Head of caudate nucleus (tissue), 42 donors: Measurements from ENCODE around the gene C12orf75.
A peak's percentile ranks its signal among the peaks of the same experiment; 100 is the strongest.
"Not testable (repeated sequence)": the region's sequence is repeated elsewhere in the genome, so short reads cannot be mapped to it uniquely, and the experiment has no call there.

Source experiments
- DNase-seq, 42 donors: peaks; one replicate each; pipeline versions ENCODE4 v3.0.0 to v3.0.0-alpha.2; 2020 to 2021; ENCODE audit warnings: mixed read lengths in 7 of 42
- intact Hi-C: fragments of 100-400 bp; cut with DNase I; formaldehyde crosslinking; loops from one replicate; pipeline ENCODE4 v1.15.0; 2022

Gene C12orf75

DNA sequence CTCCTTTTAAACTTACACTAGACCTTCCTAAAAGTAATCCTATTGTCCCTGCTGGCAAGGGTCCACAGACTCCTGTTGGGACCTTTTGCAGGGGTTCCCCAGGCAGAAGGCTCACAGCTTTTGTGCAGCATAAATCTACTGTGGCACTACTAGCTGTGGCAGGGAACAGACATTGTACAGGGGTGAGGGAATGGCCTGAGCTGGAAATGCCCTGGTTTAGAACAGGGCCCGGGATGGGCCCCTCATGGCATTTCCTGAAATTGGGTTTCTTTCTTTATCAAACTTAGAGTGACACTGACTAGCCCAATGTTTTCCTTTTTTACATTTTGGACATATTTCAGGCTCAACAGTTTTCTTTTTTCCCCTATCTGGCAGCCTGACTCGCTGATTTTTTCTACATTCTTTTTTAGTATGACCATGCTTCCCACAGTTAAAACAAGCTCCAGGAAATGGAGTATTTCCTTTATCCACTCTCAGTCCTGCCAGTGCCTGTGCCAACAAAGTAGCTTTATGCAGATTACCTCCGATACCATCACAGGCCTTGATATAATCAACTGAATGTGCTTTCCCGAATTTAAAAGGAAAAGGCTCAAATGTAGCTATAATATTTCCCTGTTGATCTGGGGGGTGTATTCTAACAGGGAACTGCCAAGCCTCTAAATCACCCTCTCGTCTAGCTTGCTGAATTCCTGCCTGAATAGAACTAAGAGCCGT is 22.7 kb upstream of the C12orf75 start:
- DNase-seq, intact Hi-C loops: not testable (repeated sequence)

DNA sequence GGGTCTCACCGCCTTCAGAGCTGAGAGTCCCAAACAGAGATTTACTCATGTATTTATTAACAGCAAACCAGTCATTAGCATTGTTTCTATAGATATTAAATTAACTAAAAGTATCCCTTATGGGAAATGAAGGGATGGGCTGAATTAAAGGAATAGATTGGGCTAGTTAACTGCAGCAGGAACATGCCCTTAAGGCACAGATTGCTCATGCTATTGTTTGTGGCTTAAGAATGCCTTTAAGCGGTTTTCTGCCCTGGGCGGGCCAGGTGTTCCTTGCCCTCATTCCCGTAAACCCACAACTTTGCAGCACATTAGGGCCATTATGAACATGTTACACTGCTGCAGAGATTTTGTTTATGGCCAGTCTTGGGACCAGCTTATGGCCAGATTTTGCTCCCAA is 21.7 kb upstream of the C12orf75 start:
- intact Hi-C loops, DNase-seq: not testable (repeated sequence)

DNA sequence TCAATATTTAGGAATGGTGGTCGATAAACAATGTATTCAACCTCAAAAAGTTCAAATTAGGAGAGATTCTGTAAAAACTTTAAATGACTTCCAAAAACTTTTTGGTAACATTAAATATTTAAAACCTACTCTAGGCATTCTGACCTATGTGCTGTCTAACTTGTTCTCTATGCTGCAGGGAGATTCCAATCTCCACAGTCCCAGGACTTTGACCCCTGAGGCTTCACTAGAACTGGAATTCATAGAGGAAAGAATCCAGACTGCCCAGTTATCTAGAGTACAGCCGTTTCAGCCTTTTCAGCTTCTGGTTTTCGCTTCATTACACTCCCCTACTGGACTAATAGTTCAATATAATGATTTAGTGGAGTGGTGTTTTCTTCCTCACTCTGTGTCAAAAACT is 21.1 kb upstream of the C12orf75 start:
- intact Hi-C loops, result not testable (repeated sequence)

DNA sequence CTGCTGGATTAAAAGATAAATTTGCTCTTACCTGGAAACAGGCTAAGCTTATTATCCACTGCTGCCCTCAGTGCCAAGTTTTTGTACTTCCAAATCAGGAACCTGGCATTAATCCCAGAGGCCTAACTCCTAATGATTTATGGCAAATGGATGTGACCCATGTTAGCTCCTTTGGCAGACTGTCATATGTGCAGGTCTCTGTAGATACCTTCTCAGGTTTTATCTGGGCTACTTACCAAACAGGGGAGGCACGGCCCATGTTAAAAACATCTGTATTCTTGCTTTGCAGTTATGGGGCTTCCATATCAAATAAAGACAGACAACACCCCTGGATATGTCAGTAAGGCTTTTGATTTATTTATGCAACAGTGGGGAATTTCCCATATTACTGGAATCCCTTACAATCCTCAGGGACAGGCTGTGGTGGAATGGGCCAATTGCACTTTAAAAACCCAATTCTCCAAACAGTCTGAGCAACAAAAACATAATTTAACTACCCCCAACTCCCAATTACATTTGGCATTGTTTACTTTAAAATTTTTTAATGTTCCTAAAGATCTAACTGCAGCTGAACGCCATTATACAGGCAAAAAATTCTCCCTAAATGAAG is 19.9 kb upstream of the C12orf75 start:
- DNase-seq, intact Hi-C loops: not testable (repeated sequence)

More for the DNA sequence above, 21.1 kb upstream of the C12orf75 start:
- not testable (repeated sequence) for DNase-seq

DNA sequence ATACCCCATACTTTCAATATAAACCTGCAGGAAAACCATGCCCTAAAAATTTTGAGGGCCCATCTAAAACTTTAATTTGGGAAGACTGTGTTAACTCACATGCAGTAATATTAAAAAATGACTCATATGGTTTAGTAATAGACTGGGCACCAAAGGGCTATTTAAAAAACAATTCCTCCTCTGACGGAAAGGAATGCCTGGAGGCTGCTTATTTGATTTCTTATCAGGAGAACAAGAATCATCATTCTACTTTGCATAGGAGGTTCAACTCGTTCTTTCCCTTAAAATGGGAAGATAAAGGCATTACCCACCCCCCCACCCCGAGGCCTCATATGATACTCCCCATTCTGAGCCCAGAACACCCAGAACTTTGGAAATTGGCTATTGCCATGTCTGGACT is 18.6 kb upstream of the C12orf75 start:
- DNase-seq, intact Hi-C loops: not testable (repeated sequence)

DNA sequence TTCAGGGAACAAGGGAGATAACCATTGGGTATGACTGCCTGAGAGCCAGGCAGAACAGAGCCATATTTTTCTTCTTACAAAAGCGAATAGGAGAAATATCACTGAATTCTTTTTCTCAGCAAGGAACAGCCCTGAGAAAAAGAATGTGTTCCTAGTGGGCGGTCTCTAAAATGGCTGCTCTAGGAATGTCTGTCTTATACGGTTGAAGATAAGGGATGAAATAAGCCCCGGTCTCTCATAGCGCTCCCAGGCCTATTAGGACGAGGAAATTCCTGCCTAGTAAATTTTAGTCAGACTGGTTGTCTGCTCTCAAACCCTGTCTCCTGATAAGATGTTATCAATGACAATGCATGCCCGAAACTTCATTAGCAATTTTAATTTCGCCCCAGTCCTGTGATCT is 16.7 kb upstream of the C12orf75 start:
- intact Hi-C loops, DNase-seq: not testable (repeated sequence)

DNA sequence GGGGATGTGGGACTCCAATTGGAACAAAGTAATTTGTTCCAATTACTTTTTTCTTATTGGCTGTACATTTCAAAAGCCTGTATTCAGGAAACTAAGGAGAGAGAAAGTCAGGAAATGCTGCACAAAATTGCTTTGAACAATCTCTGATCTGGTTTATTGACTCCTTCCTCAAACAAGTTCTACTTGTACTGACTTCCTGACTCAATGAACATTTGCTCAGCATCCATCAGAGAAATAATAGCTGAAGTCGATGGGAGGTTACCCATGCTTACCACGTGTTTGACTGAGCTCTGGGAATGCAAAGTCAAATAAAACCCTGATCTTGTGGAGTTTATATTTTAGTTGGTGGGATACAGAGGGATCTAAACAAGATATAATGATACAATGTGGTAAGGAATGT is 15.4 kb upstream of the C12orf75 start:
- intact Hi-C loops, result no loop called here
- no peak for DNase-seq

DNA sequence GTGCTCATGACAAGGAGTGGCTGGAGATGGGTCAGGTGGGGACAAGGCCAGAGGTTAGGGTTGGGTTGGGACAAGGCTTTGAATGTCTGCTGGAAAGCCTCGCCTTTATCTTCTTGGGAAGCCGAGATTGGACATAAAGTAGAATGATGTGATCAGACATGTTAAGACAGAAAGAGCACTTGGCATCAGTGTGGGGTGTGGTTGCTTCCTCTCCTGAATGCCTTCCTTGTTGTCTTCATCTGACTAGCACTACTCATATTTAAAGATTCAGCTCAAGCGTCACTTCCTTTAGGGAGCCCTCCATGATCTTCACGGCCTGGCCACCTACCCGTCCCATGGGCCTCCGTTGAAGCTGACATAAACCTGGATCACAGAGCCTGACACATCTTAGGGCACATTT is 14.8 kb upstream of the C12orf75 start:
- no peak for DNase-seq
- intact Hi-C loops, result no loop called here

DNA sequence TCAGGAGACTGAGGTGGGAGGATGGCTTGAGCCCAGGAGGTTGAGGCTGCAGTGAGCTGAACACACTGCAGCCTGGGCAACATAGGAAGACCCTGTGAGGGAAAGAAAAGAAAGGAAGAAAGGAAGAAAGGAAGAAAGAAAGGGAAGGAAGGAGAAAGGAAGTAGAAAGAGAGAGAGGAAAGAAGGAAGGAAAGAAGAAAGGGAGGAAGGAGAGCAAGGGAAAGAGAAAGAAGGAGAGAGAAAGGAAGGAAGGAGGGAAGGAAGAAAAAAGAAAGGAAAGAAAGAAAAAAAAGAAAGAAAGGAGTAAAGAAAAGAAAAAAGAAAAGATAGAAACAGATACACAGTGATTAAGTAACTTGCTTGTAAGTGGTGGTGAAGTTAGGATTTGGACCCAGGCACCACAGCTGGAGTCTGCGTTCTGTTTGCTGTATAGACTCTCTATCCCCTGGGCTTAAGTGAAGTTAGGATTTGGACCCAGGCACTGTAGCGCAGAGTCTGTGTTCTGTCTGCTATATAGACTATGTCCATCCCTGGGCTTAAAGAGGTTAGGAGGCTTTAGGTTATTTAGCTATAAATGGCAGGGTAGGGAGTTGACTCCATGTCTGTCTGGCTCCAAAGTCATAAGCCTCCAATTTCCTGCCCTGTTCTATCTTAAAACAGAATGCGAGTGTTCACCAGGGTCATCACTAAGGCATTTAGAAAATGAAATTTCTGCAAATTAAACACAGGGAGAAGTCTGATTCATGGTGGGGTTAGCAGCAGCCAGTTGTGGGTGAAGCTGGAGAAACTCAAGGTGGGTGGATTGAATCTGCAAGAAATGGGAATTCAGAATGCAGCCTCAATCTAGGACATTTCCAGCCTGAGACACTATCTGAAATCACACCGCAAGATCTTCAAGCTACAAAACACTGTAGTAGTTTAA is 13.3 kb upstream of the C12orf75 start:
- intact Hi-C loops, result no loop called here
- peak in 7 of 42 donors; percentile 13 to 59 (median 27) for DNase-seq

DNA sequence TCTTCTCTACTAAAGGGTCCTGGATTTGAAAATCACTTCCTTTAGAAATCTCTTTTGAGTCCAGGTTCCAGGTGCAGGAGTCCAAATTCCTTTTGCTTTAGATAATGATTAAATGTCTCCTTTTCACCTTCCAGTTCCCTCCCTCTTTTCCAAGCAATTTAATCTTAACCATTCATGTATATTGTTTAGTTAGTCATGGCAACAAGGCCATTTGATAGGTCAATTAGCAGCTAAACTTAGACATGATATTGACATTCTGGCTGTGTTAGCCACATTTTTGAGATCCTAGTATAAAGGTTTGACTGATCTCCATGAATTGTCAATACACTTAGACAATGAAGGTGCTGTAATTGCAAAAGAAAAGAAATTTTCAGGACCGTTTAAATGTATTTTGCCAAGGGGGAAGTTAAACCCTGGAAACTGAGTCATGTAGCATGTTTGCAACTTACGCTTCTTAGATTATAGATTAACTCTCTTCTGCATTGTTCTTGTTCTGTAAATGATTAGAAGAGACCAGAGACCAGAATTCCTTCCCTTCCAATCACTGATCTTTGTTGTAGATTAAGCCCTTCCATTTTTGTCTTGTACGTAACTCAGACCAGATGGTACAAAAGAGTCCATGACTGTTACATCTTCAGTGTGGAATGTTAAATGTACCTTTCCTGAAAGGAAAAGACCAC is 12.4 kb upstream of the C12orf75 start:
- DNase-seq, result no peak
- intact Hi-C loops, result no loop called here

DNA sequence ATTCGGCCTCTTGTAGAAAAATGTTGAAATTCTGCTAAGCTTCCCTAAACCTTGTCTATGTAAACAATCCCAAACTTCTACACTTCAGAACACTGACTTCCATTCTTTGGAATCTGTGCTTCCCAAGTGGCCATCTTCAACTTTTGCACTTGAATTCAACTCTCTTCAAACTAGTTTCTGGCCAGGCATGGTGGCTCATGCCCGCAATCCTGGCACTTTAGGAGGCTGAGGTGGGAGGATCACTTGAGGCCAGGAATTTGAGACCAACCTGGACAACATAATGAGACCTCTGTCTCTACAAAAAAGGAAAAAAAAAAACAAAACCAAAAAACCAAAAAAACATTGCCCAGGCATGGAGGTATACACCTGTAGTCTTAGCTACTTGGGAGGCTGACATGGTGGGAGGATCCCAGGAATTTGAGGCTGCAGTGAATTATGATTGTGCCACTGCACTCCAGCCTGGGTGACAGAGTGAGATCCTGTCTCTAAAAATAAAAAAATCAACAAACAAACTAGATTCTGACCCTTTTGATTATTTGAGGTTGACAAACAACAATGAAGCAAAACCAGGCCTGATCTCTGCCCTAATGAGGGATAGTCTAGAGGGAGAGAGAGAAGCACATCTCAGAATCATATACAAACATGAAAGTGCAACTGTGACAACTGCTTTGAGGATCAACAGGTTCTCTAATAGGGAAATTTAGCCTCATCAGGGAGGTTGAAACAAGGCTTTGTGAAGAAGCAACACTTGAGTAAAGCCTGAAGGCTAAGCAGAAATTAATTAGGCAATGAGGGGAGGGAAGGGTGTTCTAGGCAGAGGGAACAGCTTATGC is 11.6 kb upstream of the C12orf75 start:
- intact Hi-C loops, result no loop called here

DNA sequence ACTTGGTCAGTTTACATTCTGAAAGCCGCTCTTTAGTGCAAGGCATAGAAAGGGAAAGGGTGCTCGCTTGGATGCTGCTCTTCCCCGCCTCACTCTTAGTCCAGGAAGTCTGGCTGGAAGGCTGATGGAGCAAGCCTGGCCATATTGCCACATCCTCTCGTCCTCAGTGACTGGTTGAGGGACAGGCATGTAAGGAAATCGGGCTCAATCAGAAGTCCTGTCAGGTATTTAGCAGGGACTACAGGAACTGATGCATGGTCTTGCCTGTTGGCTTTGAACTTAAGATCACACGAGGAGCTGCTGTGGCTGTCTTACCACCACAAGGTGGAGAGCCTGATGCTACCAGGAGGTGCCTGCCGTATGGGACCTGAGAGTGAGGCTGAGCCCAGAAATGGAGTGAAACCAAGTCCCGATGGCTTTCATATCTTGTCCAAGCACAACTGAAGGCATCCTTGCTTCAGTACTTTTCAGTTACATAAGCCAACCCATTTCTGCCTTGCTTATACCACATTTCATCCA is 10.7 kb upstream of the C12orf75 start:
- intact Hi-C loops, result no loop called here
- peak in 1 of 42 donors; percentile 6 for DNase-seq

More for the DNA sequence above, 11.6 kb upstream of the C12orf75 start:
- DNase-seq, result no peak

DNA sequence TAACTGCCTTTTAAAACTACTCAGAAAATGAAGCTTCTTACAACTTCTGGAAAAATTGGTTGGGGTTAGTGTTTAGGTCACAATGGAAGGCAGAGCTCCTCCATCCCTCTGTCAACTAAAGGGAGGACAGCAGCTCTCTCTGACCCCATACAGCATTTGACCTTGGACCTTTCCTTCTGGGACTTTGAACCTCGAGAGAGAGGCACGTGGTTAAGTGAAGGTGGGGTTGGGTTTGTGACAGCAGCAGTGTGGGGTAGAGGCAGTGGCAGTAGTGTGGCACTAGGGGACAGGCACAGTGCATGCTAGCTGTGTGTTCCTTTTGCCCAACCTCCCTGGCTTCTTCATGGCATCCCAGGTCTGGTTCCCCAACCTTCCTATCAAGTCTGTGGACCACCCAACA is 9.4 kb upstream of the C12orf75 start:
- no peak for DNase-seq
- intact Hi-C loops, result no loop called here

DNA sequence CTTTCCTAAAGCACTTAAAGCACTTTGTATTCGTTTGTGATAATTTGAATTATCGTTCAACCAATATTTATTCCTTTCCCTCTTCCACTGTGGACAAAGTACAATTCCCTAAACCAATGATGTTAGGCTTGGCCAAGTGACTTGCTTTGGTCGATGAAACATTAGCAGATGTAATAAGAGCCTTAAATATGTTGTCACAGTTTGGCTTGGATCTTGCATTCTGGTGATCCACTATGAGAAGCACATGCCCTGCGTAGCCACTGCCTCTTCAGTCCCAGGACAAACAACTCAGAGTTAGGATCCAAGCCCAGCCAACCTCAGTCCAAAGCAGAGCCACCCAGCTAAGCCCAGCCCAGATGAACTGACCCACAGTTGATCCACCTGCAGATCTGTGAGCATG is 8.4 kb upstream of the C12orf75 start:
- DNase-seq, result no peak
- intact Hi-C loops, result no loop called here

DNA sequence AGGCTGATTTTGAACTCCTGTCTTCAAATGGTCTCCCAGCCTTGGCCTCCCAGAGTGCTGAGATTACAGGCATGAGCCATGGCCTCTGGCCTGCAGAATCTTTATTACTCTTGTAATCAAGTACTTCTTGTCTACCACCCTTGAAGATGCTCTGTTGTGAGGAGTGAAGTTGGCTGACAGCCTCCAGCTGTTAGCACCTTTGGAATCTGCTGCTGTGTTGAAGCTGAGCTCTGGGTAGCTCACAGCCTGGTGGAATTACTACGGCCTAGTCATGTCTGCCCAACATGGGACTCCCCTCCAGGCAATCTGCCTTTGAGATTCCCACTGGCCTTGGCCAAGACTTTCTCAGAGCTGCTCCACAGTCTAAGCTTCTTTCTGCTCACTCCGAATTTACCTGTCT is 5.8 kb upstream of the C12orf75 start:
- intact Hi-C loops, result no loop called here
- DNase-seq, result no peak

DNA sequence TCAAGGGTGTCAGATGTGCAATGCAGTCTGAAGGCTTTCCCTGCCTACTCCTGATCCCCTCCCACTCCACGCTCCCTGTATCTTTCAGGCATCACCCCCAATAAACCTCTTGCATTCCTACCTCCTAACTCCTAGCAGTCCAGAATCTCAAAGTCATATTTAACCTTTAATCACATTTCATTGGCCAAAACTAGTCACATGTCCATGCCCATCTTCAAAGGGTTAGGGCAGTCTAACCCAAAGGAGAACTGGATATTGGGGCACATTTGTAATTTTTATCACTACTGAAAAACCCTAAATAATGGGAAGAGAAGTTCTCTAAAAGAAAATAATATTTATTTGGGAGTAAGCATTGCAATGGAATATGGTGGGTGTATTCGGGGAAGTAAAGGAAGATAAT is 5.4 kb upstream of the C12orf75 start:
- DNase-seq, result peak in 2 of 42 donors; percentile 6 to 8
- intact Hi-C loops, result no loop called here

DNA sequence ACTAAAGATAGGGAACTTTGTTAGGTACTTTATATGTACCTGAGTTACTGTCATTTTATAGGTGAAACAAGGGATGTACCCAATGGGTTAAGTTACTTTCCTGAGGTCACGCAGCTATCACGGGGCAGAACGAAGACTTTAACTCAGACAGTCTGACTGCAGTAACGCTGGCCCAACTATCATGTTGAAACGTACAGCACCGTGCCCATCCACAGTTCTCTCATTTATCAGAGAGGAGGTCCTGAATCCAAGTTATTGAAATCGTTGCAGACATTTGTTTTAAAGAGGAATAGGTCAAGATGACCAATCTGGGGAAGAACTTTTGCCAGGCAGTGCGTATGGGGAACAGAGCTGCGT is 587 bp upstream of the C12orf75 start:
- no peak for DNase-seq
- intact Hi-C loops, result no loop called here
